22Rv1 (cell line): ENCODE measurements around the gene BICRA.

ENCODE experiments used
- CTCF ChIP-seq: fragments of 450-650 bp; IDR thresholded peaks from 2 replicates; pipeline ENCODE4 v1.5.1; 2017; ENCODE audit warnings: mild to moderate bottlenecking
- ZFX ChIP-seq: fragments of 450-650 bp; IDR thresholded peaks from 2 replicates; pipeline ENCODE4 v1.6.1; 2017; ENCODE audit warnings: antibody characterized with exemption, borderline replicate concordance

- TF ChIP-seq CTCF (no peak), ZFX (no peak)
Observed at GRCh38 chr19:47686679-47687450, 77.9 kb downstream of the BICRA start.
